Measurements from ENCODE around the gene PIEZO2.
"Not testable (repeated sequence)": the region's sequence is repeated elsewhere in the genome, so short reads cannot be mapped to it uniquely, and the experiment has no call there.

Gene PIEZO2

GRCh38 chr18:10953672-10954071, 195.7 kb downstream of the PIEZO2 start:
- DNase-seq = no peak

GRCh38 chr18:10951631-10952544, 197.5 kb downstream of the PIEZO2 start:
- no peak for DNase-seq

GRCh38 chr18:10950876-10951630, 198.3 kb downstream of the PIEZO2 start:
- no peak for DNase-seq

- DNase-seq = no peak
Measured at GRCh38 chr18:10950080-10950875, 199.1 kb downstream of the PIEZO2 start.

- no peak for DNase-seq
Measured at GRCh38 chr18:10949655-10950054, 199.7 kb downstream of the PIEZO2 start.

- no peak for DNase-seq
Measured at GRCh38 chr18:10948421-10948820, 200.9 kb downstream of the PIEZO2 start.

GRCh38 chr18:10946058-10946457, 203.3 kb downstream of the PIEZO2 start:
- no peak for DNase-seq

GRCh38 chr18:10942998-10943397, 206.4 kb downstream of the PIEZO2 start:
- DNase-seq = no peak

- no peak for DNase-seq
Measured at GRCh38 chr18:10939822-10940221, 209.5 kb downstream of the PIEZO2 start.

GRCh38 chr18:10937743-10938640, 211.4 kb downstream of the PIEZO2 start:
- no peak for DNase-seq

GRCh38 chr18:10936176-10937053, 213.0 kb downstream of the PIEZO2 start:
- DNase-seq = no peak

GRCh38 chr18:10935588-10935987, 213.8 kb downstream of the PIEZO2 start:
- DNase-seq = no peak

- DNase-seq = not testable (repeated sequence)
Measured at GRCh38 chr18:10933648-10934047, 215.7 kb downstream of the PIEZO2 start.

- no peak for DNase-seq
Measured at GRCh38 chr18:10930076-10930475, 219.3 kb downstream of the PIEZO2 start.

- DNase-seq = no peak
Measured at GRCh38 chr18:10928772-10929373, 220.5 kb downstream of the PIEZO2 start.

- DNase-seq = no peak
Measured at GRCh38 chr18:10928011-10928771, 221.2 kb downstream of the PIEZO2 start.

GRCh38 chr18:10927286-10927992, 221.9 kb downstream of the PIEZO2 start:
- DNase-seq = no peak

GRCh38 chr18:10926621-10927161, 222.7 kb downstream of the PIEZO2 start:
- no peak for DNase-seq

GRCh38 chr18:10924290-10924689, 225.1 kb downstream of the PIEZO2 start:
- DNase-seq = no peak

Measured in NCI-H1694 (cell line).